Fibroblast of the conjunctiva (primary cell): ENCODE measurements around the gene CLDN7.

Source experiments
- DNase-seq: peaks from one replicate; pipeline ENCODE4 v3.0.0-alpha.2; 2010; ENCODE audit warnings: low read depth

The CLDN7 gene

DNA sequence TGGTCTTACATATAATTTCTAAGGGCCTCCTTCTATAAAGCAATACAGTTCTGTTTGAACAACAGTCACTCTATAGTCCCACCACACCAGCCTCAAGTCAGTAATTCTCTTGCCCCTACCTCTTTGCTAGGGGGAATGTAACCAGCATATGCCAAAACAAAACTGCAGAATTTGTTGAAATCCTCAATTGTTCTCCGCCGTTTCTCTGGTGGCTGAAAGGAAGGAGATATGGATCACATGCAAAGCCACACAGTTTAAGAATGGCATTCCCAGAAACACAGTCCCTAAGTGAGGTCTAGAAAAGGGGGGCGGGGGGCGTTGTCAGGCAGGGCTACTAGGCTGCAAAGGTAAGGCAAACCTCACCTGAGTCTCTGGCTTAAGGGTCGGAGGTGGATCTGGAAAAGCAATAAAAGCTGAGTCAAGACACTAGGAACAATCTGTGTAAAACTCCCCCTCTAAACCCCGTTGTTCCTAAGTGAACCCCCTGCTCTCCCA, 25.0 kb downstream of the CLDN7 start:
- DNase-seq, result no peak

DNA sequence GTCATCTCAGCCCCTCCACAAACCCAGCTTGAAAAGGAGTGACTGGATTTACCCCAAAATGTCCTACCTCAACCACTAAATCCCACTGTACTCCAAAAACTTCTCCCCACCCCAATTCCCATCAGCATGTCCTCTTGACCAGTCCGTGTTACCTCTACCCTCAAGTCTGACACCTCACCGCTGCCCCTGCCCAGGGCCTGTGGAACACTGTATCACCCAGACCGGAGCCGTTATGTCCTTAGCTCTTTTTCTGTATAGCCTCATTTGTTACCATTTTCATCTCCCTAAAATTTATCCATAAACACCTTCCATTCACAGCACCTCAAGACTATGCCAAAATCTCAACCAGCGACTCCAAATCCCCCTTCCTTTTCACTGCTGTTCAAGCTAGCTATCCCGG, 25.5 kb downstream of the CLDN7 start:
- no peak for DNase-seq

GRCh38 chr17:7235693-7236665, 26.3 kb downstream of the CLDN7 start:
- DNase-seq, result no peak

- peak; percentile 91 for DNase-seq
Measured at GRCh38 chr17:7234083-7234951, 28.0 kb downstream of the CLDN7 start, which contains the start of gene DVL2. TSS of gene DVL2 (minus strand) at chr17:7234517. CDS start at chr17:7234262, 255 bp downstream.

DNA sequence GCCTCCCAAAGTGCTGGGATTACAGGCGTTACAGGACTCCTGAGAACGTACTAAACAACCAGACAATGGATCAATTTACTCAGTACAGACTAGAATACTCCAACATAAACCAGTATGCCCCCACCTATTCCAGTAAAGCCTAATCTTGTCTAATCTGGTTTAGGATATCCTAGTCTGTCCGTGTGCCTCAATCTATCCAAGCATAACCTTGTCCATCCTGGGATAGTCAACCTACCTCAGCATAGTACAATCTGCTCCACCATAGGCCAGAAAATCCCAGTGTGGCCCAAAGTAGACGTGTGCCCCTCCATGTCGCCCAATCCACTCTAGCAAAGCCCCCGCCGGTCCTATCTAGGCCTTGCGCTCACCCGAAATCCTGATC, 28.6 kb downstream of the CLDN7 start:
- no peak for DNase-seq

GRCh38 chr17:7232114-7232513, 30.2 kb downstream of the CLDN7 start:
- no peak for DNase-seq

DNA sequence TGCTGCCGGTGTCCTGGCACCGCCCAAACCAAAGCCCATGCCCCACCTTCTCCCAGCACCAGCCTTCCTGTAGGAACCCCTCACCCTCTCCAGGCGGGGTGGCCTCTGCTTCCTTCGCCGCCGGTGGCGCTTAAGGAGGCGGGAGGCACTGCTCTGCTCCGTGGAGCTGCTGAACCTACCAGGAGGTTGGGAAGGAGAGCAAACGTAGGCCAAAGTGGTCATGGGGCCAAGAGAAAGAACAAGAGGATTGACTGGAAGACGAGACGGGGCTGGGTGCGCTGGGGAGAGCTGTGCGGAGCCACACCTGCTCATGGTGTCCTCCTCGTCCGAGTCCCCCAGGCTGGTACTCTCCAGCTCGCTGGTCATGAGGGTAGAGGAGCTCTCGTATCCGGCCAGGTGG, 32.8 kb downstream of the CLDN7 start:
- no peak for DNase-seq

GRCh38 chr17:7228920-7229319, 33.4 kb downstream of the CLDN7 start:
- no peak for DNase-seq

- no peak for DNase-seq
Measured at GRCh38 chr17:7226721-7227710, 35.3 kb downstream of the CLDN7 start.

DNA sequence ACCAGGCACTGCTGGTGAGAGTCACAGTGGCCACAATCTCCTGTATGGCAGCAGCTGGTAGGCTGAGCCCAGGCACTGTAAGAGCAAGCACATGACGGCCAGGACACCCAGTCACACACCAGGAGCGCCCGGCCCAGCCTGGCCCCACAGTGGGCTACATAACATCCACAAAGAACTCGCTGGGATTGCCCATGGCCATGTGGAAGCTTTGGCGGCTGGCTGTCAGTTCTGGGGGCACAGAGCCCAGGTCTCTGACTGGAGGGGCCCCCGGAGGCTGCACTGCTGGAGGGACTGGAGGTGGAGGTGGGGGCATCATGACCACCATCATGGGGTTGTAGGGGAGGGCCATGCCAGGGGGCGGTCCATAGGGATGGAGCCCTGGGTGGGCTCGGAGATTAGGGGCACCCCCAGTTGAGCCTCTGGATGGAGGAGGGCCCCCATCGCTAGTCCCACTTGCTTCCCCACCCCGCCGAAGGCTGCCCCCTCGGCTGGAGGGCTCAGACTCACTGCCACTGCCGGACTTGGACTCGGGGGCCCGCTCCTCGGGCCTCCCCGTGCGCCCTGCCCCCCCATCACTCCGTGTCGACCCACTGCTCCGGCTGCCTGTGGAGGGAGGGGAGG, 36.5 kb downstream of the CLDN7 start:
- DNase-seq, result no peak

GRCh38 chr17:7224661-7225111, 37.6 kb downstream of the CLDN7 start:
- DNase-seq, result no peak

DNA sequence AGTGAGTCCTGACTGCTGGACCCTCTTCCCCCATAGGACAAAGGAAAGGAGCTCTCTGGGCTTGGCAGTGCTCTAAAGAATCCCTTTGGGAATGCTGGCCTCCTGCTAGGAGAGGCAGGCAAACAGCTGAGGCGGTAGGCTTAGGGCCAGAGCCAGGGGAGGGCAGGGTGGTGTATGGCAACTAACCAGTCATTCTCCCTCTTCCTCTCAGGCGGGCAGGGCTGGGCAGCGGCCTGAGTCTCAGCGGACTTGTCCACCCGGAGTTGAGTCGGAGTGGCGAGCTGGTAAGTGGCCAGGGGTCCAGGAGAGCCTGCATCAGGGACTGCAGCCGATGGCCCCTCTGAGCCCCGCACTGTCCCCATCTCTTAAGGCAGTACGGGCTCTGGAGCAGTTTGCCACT, 38.2 kb downstream of the CLDN7 start:
- DNase-seq, result no peak

DNA sequence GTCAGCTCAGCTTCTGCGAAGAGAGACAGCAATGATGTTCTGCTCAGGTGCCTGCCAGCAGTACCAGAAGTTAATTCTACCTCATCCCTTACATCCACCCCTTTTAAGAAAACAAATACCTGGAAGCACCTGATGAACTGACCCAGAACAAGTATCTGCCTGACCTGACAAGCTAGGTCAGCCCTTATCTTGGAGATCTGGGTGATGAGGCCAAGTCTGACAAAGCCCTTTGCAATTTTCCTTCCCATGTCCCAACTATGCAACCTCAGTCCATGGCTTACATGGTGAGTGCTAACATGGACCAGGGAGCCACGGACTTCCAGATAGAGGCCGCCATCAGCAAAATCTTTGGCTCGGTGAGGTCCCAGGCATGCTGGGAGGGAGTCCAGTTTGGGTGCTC, 38.9 kb downstream of the CLDN7 start:
- no peak for DNase-seq

- DNase-seq, result no peak
Measured at GRCh38 chr17:7222972-7223292, 39.3 kb downstream of the CLDN7 start.

DNA sequence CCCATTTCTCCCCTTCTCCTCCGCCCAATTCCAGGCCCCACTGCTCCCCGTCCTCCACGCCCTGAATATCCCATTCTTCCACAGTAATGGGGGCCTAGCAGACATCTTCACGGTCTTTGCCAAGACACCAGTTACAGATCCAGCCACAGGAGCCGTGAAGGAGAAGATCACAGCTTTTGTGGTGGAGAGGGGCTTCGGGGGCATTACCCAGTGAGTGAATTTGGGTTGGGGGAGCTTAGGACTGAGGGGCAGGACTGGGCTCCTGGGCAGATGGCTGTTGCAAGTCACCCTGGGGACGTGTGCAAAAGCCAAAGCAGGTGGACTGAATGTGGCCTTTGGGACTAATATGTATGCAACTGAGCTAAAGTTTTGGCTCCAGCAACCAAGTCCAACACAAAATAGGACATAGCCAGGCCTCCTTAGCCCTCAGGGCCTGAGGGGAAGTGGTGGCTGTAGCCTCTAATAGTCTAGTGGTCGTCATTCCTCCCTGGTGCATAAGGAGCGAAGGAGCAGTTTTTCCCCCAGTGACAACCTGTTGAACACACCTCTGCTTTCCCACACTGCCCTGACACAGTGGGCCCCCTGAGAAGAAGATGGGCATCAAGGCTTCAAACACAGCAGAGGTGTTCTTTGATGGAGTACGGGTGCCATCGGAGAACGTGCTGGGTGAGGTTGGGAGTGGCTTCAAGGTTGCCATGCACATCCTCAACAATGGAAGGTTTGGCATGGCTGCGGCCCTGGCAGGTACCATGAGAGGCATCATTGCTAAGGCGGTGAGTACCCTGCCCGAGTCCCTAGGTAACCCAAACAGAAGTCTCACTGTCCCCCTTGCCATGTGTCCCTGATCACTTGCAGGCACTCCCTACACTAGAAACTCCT, 39.9 kb downstream of the CLDN7 start:
- no peak for DNase-seq

DNA sequence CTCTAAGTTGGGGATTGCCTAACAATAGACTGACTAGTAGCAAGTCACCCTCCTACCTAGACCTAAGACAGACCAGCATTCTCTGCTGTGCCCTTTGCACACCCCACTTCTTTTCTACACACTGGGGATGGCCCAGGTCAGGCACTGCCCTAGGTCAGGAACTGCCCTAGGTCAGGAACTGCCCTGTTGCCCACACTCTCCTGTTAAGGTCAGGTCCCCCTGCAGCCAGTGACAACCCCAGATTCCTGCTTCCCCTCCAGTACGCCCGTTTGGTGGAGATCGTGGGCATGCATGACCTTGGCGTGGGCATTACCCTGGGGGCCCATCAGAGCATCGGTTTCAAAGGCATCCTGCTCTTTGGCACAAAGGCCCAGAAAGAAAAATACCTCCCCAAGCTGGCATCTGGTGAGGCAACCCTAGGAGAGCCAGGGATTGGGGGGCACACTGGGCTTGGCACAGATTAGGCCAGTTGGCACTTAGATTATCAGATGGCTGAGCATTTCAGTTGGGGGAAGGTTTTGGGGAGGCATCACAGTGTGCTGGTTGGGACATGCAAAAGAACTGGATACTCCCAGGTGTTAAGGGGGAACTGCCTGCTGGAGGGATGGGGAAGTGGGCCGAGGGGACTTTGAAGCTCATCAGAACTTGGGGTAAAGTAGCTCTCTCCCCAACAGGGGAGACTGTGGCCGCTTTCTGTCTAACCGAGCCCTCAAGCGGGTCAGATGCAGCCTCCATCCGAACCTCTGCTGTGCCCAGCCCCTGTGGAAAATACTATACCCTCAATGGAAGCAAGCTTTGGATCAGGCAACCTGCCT, 40.8 kb downstream of the CLDN7 start:
- no peak for DNase-seq

GRCh38 chr17:7220593-7221277, 41.5 kb downstream of the CLDN7 start:
- DNase-seq, result peak; percentile 46

GRCh38 chr17:7219812-7220592, 42.3 kb downstream of the CLDN7 start, which contains the start of the genes ACADVL and DLG4:
TSS of gene ACADVL (plus strand) at chr17:7219938. CDS start at chr17:7219985, 47 bp downstream.
TSS of gene DLG4 (minus strand) at chr17:7219836.
- peak; percentile 85 for DNase-seq
